Activated CD4-positive, CD25-positive, alpha-beta regulatory T cell treated with anti-CD3 and anti-CD28 coated beads, Interleukin-2, amount 50 U/mL, for 24 hours (primary cell): ENCODE measurements around the gene WDR74.
"Not testable (repeated sequence)": the region's sequence is repeated elsewhere in the genome, so short reads cannot be mapped to it uniquely, and the experiment has no call there.

Experiments used
- ATAC-seq, 2 donors: fragments of 150-1000 bp; cut with Tn5 transposase; one replicate each; pipeline ENCODE4 v1.10.0; 2021; ENCODE audit warnings: mild to moderate bottlenecking in 1 of 2, moderate library complexity in 1 of 2

Gene WDR74

GRCh38 chr11:62839050-62839945, at the start of gene WDR74:
WDR74 (minus strand) TSS chr11:62839590; CDS start chr11:62839570, 20 bp downstream.
- peak; percentile 26 to 37 for ATAC-seq

- no peak for ATAC-seq
Observed at GRCh38 chr11:62889126-62889483, 49.7 kb upstream of the WDR74 start.

- ATAC-seq = no peak
Observed at GRCh38 chr11:62888406-62888805, 49.0 kb upstream of the WDR74 start.

- ATAC-seq = no peak
Observed at GRCh38 chr11:62885137-62885750, 45.9 kb upstream of the WDR74 start.

GRCh38 chr11:62883673-62884072, 44.3 kb upstream of the WDR74 start:
- ATAC-seq = no peak

GRCh38 chr11:62882788-62883501, 43.6 kb upstream of the WDR74 start:
- ATAC-seq = no peak

- no peak for ATAC-seq
Observed at GRCh38 chr11:62882431-62882749, 43.0 kb upstream of the WDR74 start.

GRCh38 chr11:62881579-62882430, 42.4 kb upstream of the WDR74 start:
- ATAC-seq = peak; percentile 73

GRCh38 chr11:62880803-62881578, 41.6 kb upstream of the WDR74 start, which contains the start of gene SLC3A2:
SLC3A2 (plus strand) TSS chr11:62880896; CDS start chr11:62881024, 128 bp downstream.
- ATAC-seq = peak; percentile 70 to 78

GRCh38 chr11:62880231-62880802, 40.9 kb upstream of the WDR74 start:
- ATAC-seq = peak; percentile 3 to 8

- no peak for ATAC-seq
Observed at GRCh38 chr11:62879235-62879978, 40.0 kb upstream of the WDR74 start.

- no peak for ATAC-seq
Observed at GRCh38 chr11:62876712-62877111, 37.3 kb upstream of the WDR74 start.

- ATAC-seq = no peak
Observed at GRCh38 chr11:62875698-62876478, 36.5 kb upstream of the WDR74 start.

- ATAC-seq = no peak
Observed at GRCh38 chr11:62874851-62875250, 35.5 kb upstream of the WDR74 start.

GRCh38 chr11:62865635-62866034, 26.2 kb upstream of the WDR74 start:
- ATAC-seq = no peak

- ATAC-seq = no peak
Observed at GRCh38 chr11:62863687-62864335, 24.4 kb upstream of the WDR74 start.

- ATAC-seq = not testable (repeated sequence)
Observed at GRCh38 chr11:62861564-62862192, 22.3 kb upstream of the WDR74 start.

- ATAC-seq = no peak
Observed at GRCh38 chr11:62860835-62861563, 21.6 kb upstream of the WDR74 start.
